OCI-LY1 (cell line): Measurements from ENCODE around the gene SHROOM3.

Experiments
- H2AFZ ChIP-seq: fragments of 200-600 bp; sonication (generic), shearing (Covaris generic); 2 replicates; pipeline ENCODE4 v1.6.0; 2014; ENCODE audit warnings: antibody characterized with exemption, mild to moderate bottlenecking, low read length
- H3F3A ChIP-seq: fragments of 200-600 bp; sonication (generic), shearing (Covaris generic); 2 replicates; pipeline ENCODE4 v1.6.0; 2014; ENCODE audit warnings: mild to moderate bottlenecking, antibody characterized with exemption, low read length, moderate library complexity; ENCODE audit not compliant: insufficient read depth
- H3K27ac ChIP-seq: fragments of 200-600 bp; sonication (generic); 2 replicates; pipeline ENCODE4 v1.5.1; 2014; ENCODE audit warnings: low read length, mixed run types, mild to moderate bottlenecking, low read depth; ENCODE audit not compliant: poor library complexity, severe bottlenecking
- H3K27me3 ChIP-seq: fragments of 200-600 bp; sonication (generic); 2 replicates; pipeline ENCODE4 v1.6.0; 2014; ENCODE audit warnings: antibody characterized with exemption, mild to moderate bottlenecking, low read length, moderate library complexity; ENCODE audit not compliant: insufficient read depth
- H3K36me3 ChIP-seq: fragments of 200-600 bp; sonication (generic); 2 replicates; pipeline ENCODE4 v1.6.1; 2014; ENCODE audit warnings: mild to moderate bottlenecking, antibody characterized with exemption, low read length, moderate library complexity, mixed read lengths; ENCODE audit not compliant: insufficient read depth
- H3K4me1 ChIP-seq: fragments of 200-600 bp; sonication (generic); 2 replicates; pipeline ENCODE4 v1.5.1; 2014; ENCODE audit warnings: mild to moderate bottlenecking, low read length, moderate library complexity; ENCODE audit not compliant: insufficient read depth, severe bottlenecking
- H3K4me2 ChIP-seq: fragments of 200-600 bp; sonication (generic), shearing (Covaris generic); 2 replicates; pipeline ENCODE4 v1.6.1; 2014; ENCODE audit warnings: low read length
- H3K4me3 ChIP-seq: fragments of 200-600 bp; sonication (generic); 2 replicates; pipeline ENCODE4 v1.5.1; 2014; ENCODE audit warnings: low read length, low read depth, mild to moderate bottlenecking, mixed read lengths; ENCODE audit not compliant: poor library complexity, severe bottlenecking
- H3K79me2 ChIP-seq: fragments of 200-600 bp; shearing (Covaris generic); 2 replicates; pipeline ENCODE4 v1.6.1; 2016; ENCODE audit warnings: mixed run types, low read length, mixed read lengths; ENCODE audit not compliant: insufficient read depth
- H3K9ac ChIP-seq: fragments of 200-600 bp; sonication (generic), shearing (Covaris generic); 2 replicates; pipeline ENCODE4 v1.6.1; 2014; ENCODE audit warnings: mild to moderate bottlenecking, low read length, mixed read lengths
- H3K9me2 ChIP-seq: fragments of 200-600 bp; sonication (generic), shearing (Covaris generic); 2 replicates; pipeline ENCODE4 v1.6.1; 2014; ENCODE audit warnings: low read depth, mild to moderate bottlenecking, low read length, mixed read lengths
- H3K9me3 ChIP-seq: fragments of 200-600 bp; shearing (Covaris generic); 2 replicates; pipeline ENCODE4 v1.6.1; 2014; ENCODE audit warnings: low read length, mixed read lengths
- H4K20me1 ChIP-seq: fragments of 200-600 bp; sonication (generic), shearing (Covaris generic); 2 replicates; pipeline ENCODE4 v1.6.0; 2016; ENCODE audit warnings: mild to moderate bottlenecking, low read length; ENCODE audit not compliant: insufficient read depth
- CTCF ChIP-seq: fragments of 200-600 bp; sonication (generic), shearing (Covaris generic); IDR thresholded peaks from 2 replicates; pipeline ENCODE4 v1.5.1; 2017; ENCODE audit warnings: mild to moderate bottlenecking, antibody characterized with exemption, low read length, moderate library complexity, mixed read lengths
- EZH2 ChIP-seq: fragments of 200-600 bp; sonication (generic), shearing (Covaris generic); IDR thresholded peaks from 2 replicates; pipeline ENCODE4 v1.8.0; 2017; ENCODE audit warnings: borderline replicate concordance, mixed run types, mild to moderate bottlenecking, antibody characterized with exemption, low read length, moderate library complexity, mixed read lengths

SHROOM3 gene

GRCh38 chr4:76546759-76547742, 112.0 kb downstream of the SHROOM3 start:
- Histone ChIP-seq H3K27me3 (no peaks in the 10 kb centered on the region), H4K20me1 (no peaks in the 10 kb centered on the region), H3K4me1 (no peaks in the 10 kb centered on the region), H3K9ac (no peak overlapping the region), H3F3A (no peaks in the 10 kb centered on the region), H3K4me2 (no peak overlapping the region), H3K4me3 (no peak overlapping the region), H3K27ac (no peak overlapping the region), H3K9me3 (no peaks in the 10 kb centered on the region), H3K36me3 (no peaks in the 10 kb centered on the region), H3K79me2 (no peaks in the 10 kb centered on the region), H2AFZ (no peak overlapping the region), H3K9me2 (no peaks in the 10 kb centered on the region)
- no peak for TF ChIP-seq CTCF
- no peak for TF ChIP-seq EZH2

GRCh38 chr4:76548704-76549103, 113.7 kb downstream of the SHROOM3 start:
- Histone ChIP-seq H3K4me3 (no peak overlapping the region), H3K27me3 (no peaks in the 10 kb centered on the region), H3K4me1 (no peaks in the 10 kb centered on the region), H4K20me1 (no peaks in the 10 kb centered on the region), H3K9ac (no peak overlapping the region), H3K9me2 (no peaks in the 10 kb centered on the region), H3K79me2 (no peaks in the 10 kb centered on the region), H3K36me3 (no peaks in the 10 kb centered on the region), H2AFZ (no peak overlapping the region), H3K4me2 (no peak overlapping the region), H3K27ac (no peak overlapping the region), H3K9me3 (no peaks in the 10 kb centered on the region), H3F3A (no peaks in the 10 kb centered on the region)
- TF ChIP-seq CTCF (no peak), EZH2 (no peak)

- no peak for TF ChIP-seq CTCF
- no peak for TF ChIP-seq EZH2
- H3K4me2 ChIP-seq, result no peak overlapping the region
- H3K9me3 ChIP-seq, result no peaks in the 10 kb centered on the region
- no peak overlapping the region for H3K4me3 ChIP-seq
- no peak overlapping the region for H2AFZ ChIP-seq
- H4K20me1 ChIP-seq, result no peaks in the 10 kb centered on the region
- H3K27ac ChIP-seq, result no peak overlapping the region
- no peaks in the 10 kb centered on the region for H3K4me1 ChIP-seq
- H3K36me3 ChIP-seq, result no peaks in the 10 kb centered on the region
- H3K9me2 ChIP-seq, result no peaks in the 10 kb centered on the region
- H3K9ac ChIP-seq, result no peak overlapping the region
- no peaks in the 10 kb centered on the region for H3F3A ChIP-seq
- H3K27me3 ChIP-seq, result no peaks in the 10 kb centered on the region
- H3K79me2 ChIP-seq, result no peaks in the 10 kb centered on the region
These were observed 114.7 kb downstream of the SHROOM3 start for GRCh38 chr4:76549765-76550164.
